ENCODE measurements around the gene ATF5. TPM values are rescaled to one million over a fixed set of nuclear protein-coding genes. Genes with fewer than 3 reads are reported as not detected.

ATF5 gene
- total and polyA plus RNA-seq, 4 donors = 7.0 to 49.1 (median 33.9) TPM

DNA sequence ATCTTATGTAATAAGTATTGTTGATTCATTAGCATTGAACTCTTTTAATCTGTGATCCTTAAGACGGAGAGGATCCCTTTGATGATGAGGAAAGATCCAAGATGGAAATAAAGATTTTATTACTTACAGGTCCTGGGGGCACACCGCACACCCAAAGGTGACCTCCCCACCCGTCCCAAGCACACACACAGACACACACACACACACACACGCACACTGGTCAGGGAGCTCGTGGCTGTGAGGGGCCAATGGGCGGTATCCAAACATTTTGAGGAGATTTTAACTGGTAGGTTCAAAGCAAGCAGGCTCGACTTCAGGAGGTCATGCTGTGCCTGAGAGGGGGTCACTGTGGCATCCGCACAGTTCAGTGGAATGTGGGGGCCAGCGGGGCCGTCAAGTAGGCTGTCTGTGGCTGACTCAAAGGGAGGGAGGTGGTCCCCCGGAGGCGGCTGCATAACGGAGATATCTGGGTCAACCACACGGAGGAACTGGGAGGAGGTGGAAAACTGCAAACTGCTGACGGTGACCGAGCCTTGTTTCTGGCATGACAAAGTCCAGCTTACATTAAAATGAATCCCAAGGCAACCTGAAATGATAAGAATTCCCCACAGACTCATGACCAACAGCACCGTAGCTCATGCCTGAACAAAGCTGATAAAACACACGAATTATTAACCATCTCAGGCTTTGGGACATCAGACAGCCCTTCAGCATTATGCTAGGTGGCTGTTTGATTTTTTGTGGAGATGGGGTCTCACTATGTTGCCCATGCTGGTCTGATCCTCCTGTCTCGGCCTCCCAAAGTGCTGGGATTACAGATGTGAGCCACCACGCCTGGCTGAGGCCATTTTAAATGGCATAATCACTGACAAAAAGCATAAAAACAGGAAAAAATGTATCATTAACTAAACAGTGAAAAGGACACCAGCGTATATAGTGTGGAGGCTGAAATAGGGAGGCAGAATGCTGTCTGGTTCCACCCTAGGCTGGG lies 52.9 kb downstream of the ATF5 start:
- H3K4me1 ChIP-seq (ENCODE audit: control insufficient read depth in 5 of 5, insufficient read depth in 5 of 5, low read length in 5 of 5) = peaks cover 0 to 2% (median 0%) of the 10 kb centered on the region in 5 donors
- TF ChIP-seq, protein P1, sequence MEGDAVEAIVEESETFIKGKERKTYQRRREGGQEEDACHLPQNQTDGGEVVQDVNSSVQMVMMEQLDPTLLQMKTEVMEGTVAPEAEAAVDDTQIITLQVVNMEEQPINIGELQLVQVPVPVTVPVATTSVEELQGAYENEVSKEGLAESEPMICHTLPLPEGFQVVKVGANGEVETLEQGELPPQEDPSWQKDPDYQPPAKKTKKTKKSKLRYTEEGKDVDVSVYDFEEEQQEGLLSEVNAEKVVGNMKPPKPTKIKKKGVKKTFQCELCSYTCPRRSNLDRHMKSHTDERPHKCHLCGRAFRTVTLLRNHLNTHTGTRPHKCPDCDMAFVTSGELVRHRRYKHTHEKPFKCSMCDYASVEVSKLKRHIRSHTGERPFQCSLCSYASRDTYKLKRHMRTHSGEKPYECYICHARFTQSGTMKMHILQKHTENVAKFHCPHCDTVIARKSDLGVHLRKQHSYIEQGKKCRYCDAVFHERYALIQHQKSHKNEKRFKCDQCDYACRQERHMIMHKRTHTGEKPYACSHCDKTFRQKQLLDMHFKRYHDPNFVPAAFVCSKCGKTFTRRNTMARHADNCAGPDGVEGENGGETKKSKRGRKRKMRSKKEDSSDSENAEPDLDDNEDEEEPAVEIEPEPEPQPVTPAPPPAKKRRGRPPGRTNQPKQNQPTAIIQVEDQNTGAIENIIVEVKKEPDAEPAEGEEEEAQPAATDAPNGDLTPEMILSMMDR (IDR thresholded peaks at IDR 0.05; ENCODE audit: control extremely low read depth, extremely low read depth) = no peak
- WGBS, 2 donors = 85 to 89% methylated on average over 21 of the region's 21 CpGs
- no peak for ATAC-seq (ENCODE audit: insufficient read depth, low FRiP score)
- H3K27me3 ChIP-seq (ENCODE audit: control insufficient read depth in 3 of 3, insufficient read depth in 3 of 3, low read length in 2 of 3) = no peaks in the 10 kb centered on the region
- no peak for DNase-seq
- no peak overlapping the region for H3K9ac ChIP-seq (ENCODE audit: insufficient read depth in 1 of 2, low read length in 2 of 2)
- H3K9me3 ChIP-seq (ENCODE audit: control insufficient read depth in 4 of 4, insufficient read depth in 3 of 4, low read length in 3 of 4) = no peaks in the 10 kb centered on the region
- peaks cover 0 to 41% (median 19%) of the 10 kb centered on the region in 4 donors for H3K36me3 ChIP-seq (ENCODE audit: control insufficient read depth in 4 of 4, insufficient read depth in 4 of 4, low read length in 4 of 4)
- no peak overlapping the region for H3K4me3 ChIP-seq
- no peak overlapping the region for H3K27ac ChIP-seq (ENCODE audit: low read depth in 1 of 2, low read length in 1 of 2)

Other genes starting within 250 kb of the ATF5 start
- gene ADM5, start 239.6 kb upstream of the ATF5 start, total RNA-seq = 1 to 10 TPM in 1 of 2 donors, under 1 TPM in 1; 0.60 to 4.2 TPM
- gene ADM5, start 239.6 kb upstream of the ATF5 start, polyA plus RNA-seq = 1 to 10 TPM; 2.5 to 3.5 TPM
- gene CPT1C, start 238.1 kb upstream of the ATF5 start, total RNA-seq = 1 to 10 TPM; 3.6 to 5.9 TPM
- 1 to 10 TPM; 2.7 to 3.4 TPM for gene CPT1C, start 238.1 kb upstream of the ATF5 start, polyA plus RNA-seq
- under 1 TPM; 0.23 to 0.83 TPM for gene TSKS, start 165.9 kb upstream of the ATF5 start, total RNA-seq
- gene TSKS, start 165.9 kb upstream of the ATF5 start, polyA plus RNA-seq = under 1 TPM; 0.56 to 0.65 TPM
- 10 to 100 TPM; 44.9 to 87.2 TPM for gene AP2A1, start 162.2 kb upstream of the ATF5 start, total RNA-seq
- 10 to 100 TPM; 31.5 to 64.0 TPM for gene AP2A1, start 162.2 kb upstream of the ATF5 start, polyA plus RNA-seq
- 10 to 100 TPM; 33.9 to 36.8 TPM for gene FUZ, start 115.9 kb upstream of the ATF5 start, total RNA-seq
- 10 to 100 TPM; 18.4 to 26.5 TPM for gene FUZ, start 115.9 kb upstream of the ATF5 start, polyA plus RNA-seq
- gene MED25, start 110.9 kb upstream of the ATF5 start, total RNA-seq = 10 to 100 TPM; 43.6 to 75.2 TPM
- 10 to 100 TPM; 42.6 to 52.6 TPM for gene MED25, start 110.9 kb upstream of the ATF5 start, polyA plus RNA-seq
- gene PTOV1, start 78.0 kb upstream of the ATF5 start, total RNA-seq = 100 to 1,000 TPM in 1 of 2 donors, 10 to 100 TPM in 1; 77.4 to 115 TPM
- 100 to 1,000 TPM in 1 of 2 donors, 10 to 100 TPM in 1; 62.9 to 101 TPM for gene PTOV1, start 78.0 kb upstream of the ATF5 start, polyA plus RNA-seq
- gene PNKP, start 61.6 kb upstream of the ATF5 start, total RNA-seq = 100 to 1,000 TPM in 1 of 2 donors, 10 to 100 TPM in 1; 44.7 to 120 TPM
- 10 to 100 TPM; 53.3 to 75.1 TPM for gene PNKP, start 61.6 kb upstream of the ATF5 start, polyA plus RNA-seq
- 10 to 100 TPM in 1 of 2 donors, 1 to 10 TPM in 1; 6.7 to 39.5 TPM for gene AKT1S1, start 51.9 kb upstream of the ATF5 start, total RNA-seq
- gene AKT1S1, start 51.9 kb upstream of the ATF5 start, polyA plus RNA-seq = 10 to 100 TPM; 32.2 to 46.4 TPM
- gene TBC1D17, start 51.5 kb upstream of the ATF5 start, total RNA-seq = 10 to 100 TPM; 23.3 to 52.9 TPM
- gene TBC1D17, start 51.5 kb upstream of the ATF5 start, polyA plus RNA-seq = 10 to 100 TPM; 27.6 to 37.1 TPM
- gene IL4I1, start 32.3 kb upstream of the ATF5 start, total RNA-seq = 1 to 10 TPM; 3.6 to 3.7 TPM
- gene IL4I1, start 32.3 kb upstream of the ATF5 start, polyA plus RNA-seq = 10 to 100 TPM in 1 of 2 donors, 1 to 10 TPM in 1; 3.8 to 21.2 TPM
- 10 to 100 TPM; 37.4 to 38.5 TPM for gene NUP62, start 299 bp downstream of the ATF5 start, total RNA-seq
- 10 to 100 TPM; 16.2 to 45.9 TPM for gene NUP62, start 299 bp downstream of the ATF5 start, polyA plus RNA-seq
- 1 to 10 TPM; 1.5 to 6.5 TPM for gene SIGLEC11, start 32.0 kb downstream of the ATF5 start, total RNA-seq
- gene SIGLEC11, start 32.0 kb downstream of the ATF5 start, polyA plus RNA-seq = 1 to 10 TPM; 1.3 to 5.0 TPM
- 10 to 100 TPM; 33.3 to 48.0 TPM for gene VRK3, start 96.2 kb downstream of the ATF5 start, total RNA-seq
- gene VRK3, start 96.2 kb downstream of the ATF5 start, polyA plus RNA-seq = 10 to 100 TPM; 15.7 to 35.4 TPM
- 10 to 100 TPM in 1 of 2 donors, 1 to 10 TPM in 1; 9.2 to 10.4 TPM for gene ZNF473, start 96.8 kb downstream of the ATF5 start, total RNA-seq
- 1 to 10 TPM; 2.8 to 3.9 TPM for gene ZNF473, start 96.8 kb downstream of the ATF5 start, polyA plus RNA-seq
- gene IZUMO2, start 234.1 kb downstream of the ATF5 start, total RNA-seq = under 1 TPM in 1 of 2 donors, not detected in 1; 0.46 TPM
- under 1 TPM in 1 of 2 donors, not detected in 1; 0.18 TPM for gene IZUMO2, start 234.1 kb downstream of the ATF5 start, polyA plus RNA-seq

Data from lung (tissue), 12 donors.